H54 (cell line): ENCODE data around the gene SUPT5H.

ENCODE experiments used
- DNase-seq: peaks from one replicate; pipeline ENCODE4 v3.0.0; 2011; ENCODE audit warnings: low spot score, mixed read lengths; ENCODE audit not compliant: insufficient read length
- FAIRE-seq: peaks from 3 replicates; lab custom pipeline; 2011; peaks lifted over from hg19 to GRCh38; lab: Jason Lieb, UNC
- POLR2A ChIP-seq: IDR thresholded peaks from 2 replicates; pipeline ENCODE4 v1.6.1; 2011; ENCODE audit warnings: low read depth, mild to moderate bottlenecking, low read length

Gene SUPT5H

GRCh38 chr19:39426170-39426569, 19.2 kb upstream of the SUPT5H start:
- DNase-seq (no peak), FAIRE-seq (no peak)
- no peak for TF ChIP-seq POLR2A

GRCh38 chr19:39427707-39428106, 17.7 kb upstream of the SUPT5H start:
- no peak for TF ChIP-seq POLR2A
- no peak for FAIRE-seq
- DNase-seq = no peak

GRCh38 chr19:39428283-39429112, 16.9 kb upstream of the SUPT5H start:
- FAIRE-seq (no peak), DNase-seq (peak; percentile 79)
- TF ChIP-seq POLR2A = no peak; the same call in 1 of the 2 replicates

DNA sequence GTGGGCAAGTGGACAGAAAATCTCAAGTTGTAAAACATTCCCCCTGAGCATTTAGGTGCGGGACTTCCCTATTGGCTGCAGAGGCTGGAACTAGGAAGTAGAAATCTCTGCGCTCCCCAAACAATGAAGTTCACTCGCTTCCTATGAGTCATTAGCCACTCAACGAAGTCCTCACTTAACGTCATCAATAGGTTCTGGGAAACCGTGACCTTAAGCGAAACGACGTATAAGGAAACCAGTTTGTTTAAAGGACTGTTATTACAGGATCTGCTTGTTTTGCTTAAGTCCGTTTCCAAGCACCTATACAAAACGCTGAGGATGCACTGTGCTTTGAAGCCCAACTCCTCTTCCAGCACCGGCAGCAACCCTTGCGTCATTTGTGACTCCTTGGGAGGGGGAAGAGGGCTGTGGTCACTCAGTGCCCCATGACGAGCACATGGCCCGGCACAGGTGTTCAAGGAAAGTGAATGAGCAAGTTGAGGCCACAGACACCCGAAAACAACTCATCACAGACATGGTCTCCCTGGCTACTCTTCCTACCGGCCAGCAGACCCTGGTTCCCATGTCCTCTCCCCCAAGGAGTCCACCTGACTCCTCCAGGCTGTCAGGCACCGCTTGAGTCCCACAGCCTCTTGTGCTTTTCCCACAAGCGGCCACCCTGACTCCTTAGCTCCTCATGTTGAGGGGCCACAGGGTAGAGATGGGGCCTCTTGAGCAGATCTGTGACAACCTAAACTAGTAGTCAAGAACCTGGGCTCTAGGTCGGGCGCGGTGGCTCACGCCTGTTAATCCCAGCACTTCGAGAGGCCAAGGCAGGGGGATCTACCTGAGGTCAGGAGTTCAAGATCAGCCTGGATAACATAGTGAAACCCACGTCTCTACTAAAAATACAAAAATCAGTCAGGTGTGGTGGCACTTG, 14.4 kb upstream of the SUPT5H start:
- peak; percentile 85 for DNase-seq
- peak; percentile 81 for FAIRE-seq
- TF ChIP-seq POLR2A = peak; percentile 37; the same call in 1 of the 2 replicates

- FAIRE-seq (no peak), DNase-seq (no peak)
- TF ChIP-seq POLR2A = no peak
Measured at GRCh38 chr19:39432677-39433025, 12.7 kb upstream of the SUPT5H start.

DNA sequence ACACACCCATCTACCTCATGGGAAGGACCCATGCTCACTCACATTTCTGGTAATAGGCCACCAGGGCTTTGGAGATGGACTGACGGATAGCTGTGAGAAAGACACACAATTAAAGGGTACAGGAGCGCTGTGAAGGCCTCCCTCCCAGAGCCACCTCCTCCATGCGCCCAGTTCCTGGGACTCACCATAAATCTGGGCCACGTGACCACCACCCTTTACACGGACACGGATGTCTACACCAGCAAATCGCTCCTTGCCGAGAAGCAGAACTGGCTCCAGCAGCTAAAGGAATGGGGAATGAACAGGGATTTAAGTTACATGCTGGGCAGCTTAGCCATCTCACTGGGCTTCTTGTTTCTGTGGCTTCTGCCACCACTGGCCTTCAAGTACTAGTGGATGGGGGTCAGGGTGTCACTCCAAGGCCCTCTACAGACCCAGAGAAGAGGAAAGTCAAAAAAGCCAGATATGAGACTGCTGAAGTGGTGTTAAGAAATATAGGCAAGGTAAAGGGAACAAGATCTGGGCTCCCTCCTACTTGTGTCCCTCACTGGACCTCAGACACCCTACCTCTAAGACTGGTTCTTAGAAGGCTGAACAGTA, 11.8 kb upstream of the SUPT5H start:
- DNase-seq (no peak), FAIRE-seq (no peak)
- TF ChIP-seq POLR2A = no peak

- TF ChIP-seq POLR2A = no peak
- DNase-seq (no peak), FAIRE-seq (no peak)
Measured at GRCh38 chr19:39434123-39435076, 11.0 kb upstream of the SUPT5H start.

GRCh38 chr19:39435499-39436349, 9.7 kb upstream of the SUPT5H start, which contains the start of gene RPS16:
Gene RPS16 (minus strand): TSS chr19:39435949. CDS start chr19:39435895, 54 bp downstream.
- DNase-seq = peak; percentile 86
- FAIRE-seq = peak; percentile 43
- peak; percentile 81 for TF ChIP-seq POLR2A

DNA sequence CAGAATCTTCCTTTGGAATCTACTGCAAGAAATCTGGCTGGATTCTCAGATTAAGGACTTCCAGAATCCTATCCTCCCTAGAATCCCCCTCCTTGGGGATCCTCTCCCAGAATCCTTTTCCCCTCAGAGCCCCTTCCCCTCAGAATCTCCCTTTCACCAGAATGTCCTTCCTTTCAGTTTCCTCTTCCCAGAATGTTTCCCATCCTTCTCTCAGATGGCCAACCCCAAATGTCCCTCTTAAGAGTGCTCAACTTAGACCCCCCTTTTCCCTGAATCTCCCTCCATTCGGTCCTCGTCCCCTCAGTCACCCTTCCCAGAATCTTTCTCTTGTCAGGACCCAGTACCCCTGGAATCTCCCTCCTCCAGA, 9.0 kb upstream of the SUPT5H start:
- FAIRE-seq (no peak), DNase-seq (no peak)
- no peak for TF ChIP-seq POLR2A

GRCh38 chr19:39438270-39438934, 7.0 kb upstream of the SUPT5H start:
- no peak for FAIRE-seq
- no peak for TF ChIP-seq POLR2A
- no peak for DNase-seq

- FAIRE-seq (no peak), DNase-seq (no peak)
- no peak for TF ChIP-seq POLR2A
Measured at GRCh38 chr19:39444598-39445195, 685 bp upstream of the SUPT5H start.
